Measurements from ENCODE around the gene ESRRG. TPM values are rescaled to one million over a fixed set of nuclear protein-coding genes. Genes with fewer than 3 reads are reported as not detected.
A peak's percentile ranks its signal among the peaks of the same experiment; 100 is the strongest.

Gene ESRRG
- total RNA-seq, 1 donor from 2014 or later = not detected

DNA sequence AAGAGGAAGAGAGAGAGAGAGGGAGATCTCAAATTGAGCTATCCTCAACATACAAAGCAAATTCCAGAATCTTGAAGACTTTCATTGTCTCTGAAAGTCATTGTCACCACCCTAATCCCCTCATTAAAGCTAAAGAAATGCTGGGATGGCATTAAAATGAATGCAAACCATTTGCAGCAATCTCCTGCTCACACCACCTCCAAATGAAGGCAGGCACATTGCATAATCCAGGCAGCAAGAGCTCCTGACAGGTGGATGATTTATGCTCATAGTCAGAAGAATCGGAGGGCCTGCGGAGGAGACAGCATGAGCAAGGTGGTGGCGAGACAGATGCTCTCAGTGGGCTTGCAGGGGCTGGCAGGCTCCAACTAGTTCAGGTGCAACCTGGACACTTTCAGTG, 90.2 kb downstream of the ESRRG start:
- DNase-seq (ENCODE audit: low read depth, low spot score) = no peak

DNA sequence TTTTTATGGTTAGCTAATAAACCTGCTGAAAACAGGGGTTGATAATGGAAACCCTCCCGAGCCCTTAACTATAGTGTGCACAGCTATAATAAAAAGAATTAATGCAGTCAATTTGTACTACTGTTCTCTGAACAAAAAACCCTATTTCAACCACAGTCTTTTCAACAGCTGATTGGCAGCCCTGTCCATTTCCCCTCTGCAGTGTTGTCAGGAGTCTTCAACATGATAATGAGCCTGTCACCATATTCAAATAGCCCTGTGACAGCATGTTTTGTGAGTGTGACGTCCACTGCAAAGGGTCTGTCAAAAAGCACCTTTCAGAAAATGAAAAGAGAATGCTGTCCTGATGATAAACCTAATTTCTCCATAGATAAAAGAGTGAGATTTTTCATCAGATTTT, 92.7 kb downstream of the ESRRG start:
- DNase-seq (ENCODE audit: low read depth, low spot score) = no peak

- no peak for DNase-seq (ENCODE audit: low read depth, low spot score)
Observed at GRCh38 chr1:216627252-216627651, 96.0 kb downstream of the ESRRG start.

DNA sequence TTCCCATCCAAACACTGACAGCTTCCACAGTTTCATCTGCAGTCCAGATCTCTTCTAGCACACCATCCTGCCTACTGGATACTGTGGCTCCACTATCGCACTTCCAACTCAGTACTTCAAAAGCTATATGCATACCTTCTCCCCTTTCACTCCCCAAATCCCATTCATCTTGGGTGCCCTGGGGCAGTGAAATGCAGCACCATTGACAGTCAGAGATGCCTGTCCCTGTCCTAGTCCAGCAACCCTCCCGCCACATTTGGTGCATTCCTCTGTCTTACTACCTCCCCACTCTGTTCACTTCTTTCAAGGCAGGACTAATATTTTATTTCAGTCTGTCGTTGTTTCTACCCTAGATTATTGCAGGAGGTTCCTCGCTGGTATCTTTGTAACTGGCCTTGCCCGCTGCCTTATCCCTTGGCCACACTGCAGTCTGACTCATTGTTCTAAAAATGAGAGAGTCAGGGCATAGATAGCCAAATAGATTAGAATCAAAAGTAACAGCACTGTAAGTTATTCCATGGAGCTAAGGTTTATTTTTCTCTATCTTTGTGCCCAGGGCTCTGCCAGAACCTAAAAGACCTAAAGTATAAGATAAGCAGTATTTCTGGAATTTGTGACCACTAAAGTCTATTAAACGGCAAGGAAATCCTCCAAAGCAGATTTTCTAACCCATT, 96.7 kb downstream of the ESRRG start:
- no peak for DNase-seq (ENCODE audit: low read depth, low spot score)

DNA sequence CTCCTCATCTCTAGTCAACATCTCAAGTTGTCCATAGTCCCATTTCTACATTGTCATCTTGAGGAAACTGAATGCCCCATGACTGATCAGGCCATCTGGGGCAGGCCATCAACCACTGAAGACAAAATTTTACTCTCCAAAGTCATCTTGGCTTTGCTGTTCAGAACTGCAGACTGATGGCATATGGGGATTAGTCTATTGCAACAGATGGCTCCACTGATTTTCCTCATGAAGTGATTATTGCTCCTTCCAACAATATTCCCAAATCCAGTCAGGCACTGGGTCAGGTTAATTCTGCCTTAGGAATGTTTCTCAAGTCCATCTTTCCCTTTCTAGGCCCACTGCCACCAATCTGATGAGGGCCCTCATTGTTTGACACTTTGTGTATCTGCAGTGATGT, 101.7 kb downstream of the ESRRG start:
- DNase-seq (ENCODE audit: low read depth, low spot score) = no peak

DNA sequence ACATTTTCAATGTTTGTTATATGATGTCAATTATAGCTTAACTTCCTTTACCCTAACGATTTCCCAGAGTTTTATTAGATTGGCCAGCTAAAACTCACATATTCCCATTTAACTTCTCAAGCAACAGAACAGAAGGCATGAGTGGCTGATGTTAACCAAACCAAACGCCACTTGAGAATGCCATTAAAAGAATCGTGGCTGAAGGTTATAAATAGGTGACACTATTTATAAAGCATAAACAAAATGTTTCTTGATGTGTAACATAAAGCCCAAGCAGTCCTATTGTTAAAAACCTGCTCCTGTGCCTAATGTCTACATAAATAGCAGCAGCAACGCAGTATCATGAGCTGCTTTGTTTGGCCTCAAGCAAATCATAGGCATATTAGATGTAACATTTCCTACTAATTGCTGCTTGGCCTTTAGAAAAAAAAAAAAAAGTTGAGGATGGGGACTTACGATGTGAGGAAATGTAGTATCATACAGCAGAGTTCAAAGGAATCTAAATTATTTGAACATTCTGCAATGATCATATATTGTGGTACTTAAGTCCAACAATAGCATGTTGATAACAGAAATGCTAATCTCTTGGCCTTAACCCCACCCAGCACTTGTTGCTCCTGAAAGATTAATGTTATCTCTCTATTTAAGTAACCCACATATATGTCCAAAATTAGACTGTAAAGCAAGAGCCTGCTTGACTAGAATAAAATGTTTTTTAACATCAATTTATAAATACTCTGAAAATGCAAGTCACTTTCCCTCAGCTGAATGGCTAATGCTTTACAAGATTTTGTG, 106.0 kb downstream of the ESRRG start:
- DNase-seq (ENCODE audit: low read depth, low spot score) = no peak

DNA sequence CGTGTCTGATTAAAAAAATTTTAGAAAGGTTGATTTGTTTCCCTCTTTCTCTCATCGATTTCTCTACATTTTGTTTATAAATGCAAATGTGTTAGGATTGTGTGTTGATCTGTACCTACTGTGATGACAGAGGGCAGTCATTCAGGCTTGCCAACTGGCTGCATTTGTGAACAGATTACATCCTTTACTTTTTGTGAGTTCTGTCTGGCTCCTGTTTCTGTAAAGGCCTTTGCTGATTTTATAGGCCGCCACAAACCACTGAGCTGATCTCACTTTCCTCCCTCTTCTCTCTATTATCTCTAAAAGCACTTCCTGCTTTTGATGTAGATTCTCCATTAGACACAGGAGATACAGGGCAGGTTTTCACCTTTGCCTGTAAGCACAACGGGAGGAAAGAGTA, 106.8 kb downstream of the ESRRG start:
- no peak for DNase-seq (ENCODE audit: low read depth, low spot score)

- no peak for DNase-seq (ENCODE audit: low read depth, low spot score)
Observed at GRCh38 chr1:216614011-216614934, 109.0 kb downstream of the ESRRG start.

DNA sequence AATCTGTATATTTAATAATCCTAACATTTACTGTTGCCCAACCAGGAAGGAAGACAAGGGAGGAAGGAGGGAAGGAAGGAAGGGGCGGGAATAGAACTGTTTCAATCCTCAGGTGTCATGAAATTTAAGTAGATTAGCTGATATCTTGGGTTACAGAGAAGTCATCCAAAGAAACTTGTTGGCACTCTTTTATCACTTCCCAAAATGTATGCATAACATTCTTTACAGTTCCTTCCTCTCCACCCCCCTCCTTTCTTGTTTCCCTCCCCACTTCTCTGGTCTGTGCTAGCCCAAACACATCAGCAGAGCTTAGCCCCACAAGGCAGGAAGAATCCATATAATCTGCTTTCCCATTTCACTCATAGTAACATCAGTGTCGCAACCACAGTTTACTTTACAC, 110.9 kb downstream of the ESRRG start:
- no peak for DNase-seq (ENCODE audit: low read depth, low spot score)

GRCh38 chr1:216607067-216607697, 116.0 kb downstream of the ESRRG start:
- no peak for DNase-seq (ENCODE audit: low read depth, low spot score)

DNA sequence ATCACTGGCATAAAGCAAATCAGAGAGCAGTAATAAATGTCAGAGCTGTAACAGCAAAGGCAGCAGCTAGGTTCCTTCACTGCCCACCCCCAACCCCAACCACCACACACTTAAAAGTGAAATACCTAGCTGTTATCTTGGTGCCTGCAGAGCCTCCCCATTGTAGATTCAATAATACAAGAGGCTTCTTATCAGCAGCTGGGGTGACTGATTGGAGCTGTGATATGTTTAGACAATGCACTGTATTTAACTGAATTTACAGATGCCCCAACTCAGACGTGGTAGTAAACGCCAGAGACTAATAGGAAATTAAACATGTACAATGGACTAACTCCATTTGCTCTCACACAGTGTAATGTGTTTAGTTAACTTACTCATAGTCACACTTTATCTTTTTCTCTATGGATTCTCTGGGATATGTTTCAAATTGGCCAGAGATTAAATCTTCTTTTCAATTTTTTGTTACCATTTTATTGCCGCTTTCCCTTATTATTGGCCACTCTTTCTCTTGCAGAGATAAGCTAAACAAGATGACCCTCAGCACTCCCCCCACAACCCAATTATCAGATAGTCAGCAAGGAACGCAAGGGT, 117.1 kb downstream of the ESRRG start:
- no peak for DNase-seq (ENCODE audit: low read depth, low spot score)

GRCh38 chr1:216604771-216605170, 118.5 kb downstream of the ESRRG start:
- no peak for DNase-seq (ENCODE audit: low read depth, low spot score)

GRCh38 chr1:216600730-216601609, 122.3 kb downstream of the ESRRG start:
- DNase-seq (ENCODE audit: low read depth, low spot score) = peak; percentile 8

GRCh38 chr1:216599851-216600250, 123.4 kb downstream of the ESRRG start:
- no peak for DNase-seq (ENCODE audit: low read depth, low spot score)

DNA sequence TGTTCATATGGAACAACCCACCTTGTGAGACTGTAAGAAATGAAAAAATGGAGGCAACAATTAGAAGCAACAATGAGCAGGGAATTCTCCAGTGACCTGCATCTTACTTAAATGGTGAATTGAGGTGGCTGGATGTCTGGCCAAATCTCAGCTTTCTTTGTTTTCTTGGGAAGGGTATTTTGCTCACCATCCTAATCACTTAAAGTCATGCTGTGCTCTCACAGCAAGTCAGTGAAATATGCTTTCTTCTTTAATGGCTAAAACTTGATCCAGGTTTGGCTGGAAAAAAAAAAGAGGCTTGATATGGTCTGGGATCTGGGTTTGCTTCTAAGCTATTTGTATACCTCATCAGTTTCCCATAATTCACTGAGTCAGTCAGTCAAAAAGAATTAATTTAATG, 124.8 kb downstream of the ESRRG start:
- no peak for DNase-seq (ENCODE audit: low read depth, low spot score)

DNA sequence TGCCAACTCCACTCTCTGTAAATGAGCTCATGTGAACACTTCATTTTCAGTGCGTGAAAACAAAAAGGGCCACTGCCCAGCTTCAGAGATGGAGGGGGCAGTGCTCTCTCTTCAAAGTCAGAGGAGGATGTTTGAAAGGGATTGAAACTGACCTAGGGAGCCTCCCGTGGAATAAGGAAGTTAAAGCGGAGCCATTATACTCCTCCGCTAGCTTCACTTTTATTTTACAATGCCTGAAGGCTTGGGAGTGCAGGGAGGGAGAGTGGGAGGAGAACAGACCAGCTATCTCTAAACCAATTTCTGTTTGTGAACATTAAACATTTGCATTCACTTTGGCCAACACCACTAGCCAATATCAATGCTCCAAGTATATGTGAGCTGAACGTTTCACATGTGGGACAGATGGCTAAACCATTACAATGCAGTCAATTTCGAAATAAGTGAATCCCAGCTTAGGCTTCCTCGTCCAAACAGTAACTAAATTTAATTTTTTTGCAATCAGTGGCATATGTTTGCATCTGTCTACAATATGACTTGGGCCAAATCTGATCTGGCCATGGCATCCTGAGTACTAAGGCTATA, 126.9 kb downstream of the ESRRG start:
- no peak for DNase-seq (ENCODE audit: low read depth, low spot score)

DNA sequence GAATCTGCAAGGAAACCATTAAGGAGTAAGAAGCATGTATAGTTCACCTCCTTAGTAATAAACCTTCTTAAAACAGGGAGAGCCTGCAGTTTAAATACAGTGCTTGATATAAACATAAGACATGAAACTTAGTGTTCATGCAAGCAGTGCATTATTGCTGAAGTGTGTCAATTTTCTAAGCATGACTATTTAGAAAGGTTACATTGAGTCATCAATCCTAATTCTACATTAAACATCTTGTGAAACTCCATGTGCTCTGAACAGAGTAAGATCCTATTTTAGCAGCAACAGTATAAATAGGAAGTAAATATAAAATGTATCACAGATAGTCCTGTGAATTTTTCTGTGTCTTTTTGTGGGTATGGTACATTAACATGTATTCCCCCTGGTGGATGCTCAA, 135.5 kb downstream of the ESRRG start:
- no peak for DNase-seq (ENCODE audit: low read depth, low spot score)

GRCh38 chr1:216582151-216582550, 141.1 kb downstream of the ESRRG start:
- no peak for DNase-seq (ENCODE audit: low read depth, low spot score)

DNA sequence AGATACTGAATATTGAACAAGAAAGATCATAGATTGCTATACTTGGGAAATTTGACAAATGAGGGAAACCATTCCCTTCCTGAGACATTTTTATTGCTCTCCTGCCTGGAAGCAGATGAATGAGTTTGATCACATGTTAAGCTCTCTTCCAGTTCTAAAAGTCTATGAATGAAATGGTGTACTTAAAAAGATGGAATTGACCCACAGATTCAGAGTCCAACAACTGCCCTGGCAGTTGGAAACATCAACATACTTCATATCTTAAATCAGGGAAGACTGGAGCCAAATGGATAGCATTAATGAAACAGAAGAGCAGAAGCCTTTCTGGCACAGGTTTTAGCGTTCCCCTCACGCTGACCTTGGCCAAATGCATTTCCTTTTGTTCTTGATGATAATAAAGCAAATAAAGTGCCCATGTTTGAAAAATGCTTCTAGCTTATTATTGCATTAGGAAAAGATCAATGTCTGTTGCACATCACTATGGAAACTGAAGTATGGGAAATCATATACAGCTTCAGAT, 142.6 kb downstream of the ESRRG start:
- no peak for DNase-seq (ENCODE audit: low read depth, low spot score)

Data from pulmonary artery endothelial cell (primary cell).